Lower leg skin (tissue), 4 donors: ENCODE data around the gene ATG7. TPM values are rescaled to one million over a fixed set of nuclear protein-coding genes. Genes with fewer than 3 reads are reported as not detected.
A peak's percentile ranks its signal among the peaks of the same experiment; 100 is the strongest.

Experiments
- DNase-seq, 2 donors: peaks; one replicate each; pipeline ENCODE4 v3.0.0-alpha.2; 2019; ENCODE audit warnings: low spot score in 2 of 2
- H3K4me3 ChIP-seq: fragments of 200-600 bp; sonication (generic); 2 replicates; pipeline ENCODE4 v1.5.1; 2017; ENCODE audit warnings: mild to moderate bottlenecking, low read depth; ENCODE audit not compliant: poor library complexity, severe bottlenecking
- CTCF ChIP-seq, 3 donors: fragments of 450-650 bp; IDR thresholded peaks; one replicate each; pipeline ENCODE4 v1.5.1; 2016; ENCODE audit warnings: antibody characterized with exemption in 3 of 3, mild to moderate bottlenecking in 3 of 3, moderate library complexity in 2 of 3
- POLR2A ChIP-seq, 2 donors: fragments of 450-650 bp; IDR thresholded peaks; one replicate each; pipeline ENCODE4 v1.6.1; 2016 to 2017; ENCODE audit warnings: antibody characterized with exemption in 2 of 2, mild to moderate bottlenecking in 1 of 2, moderate library complexity in 1 of 2
- WGBS, 2 donors: methylation state at CpG; one replicate each; pipeline ENCODE4 v1.1.5; 2018; 5-methylcytosine and 5-hydroxymethylcytosine counted together
- intact Hi-C: fragments of 100-400 bp; cut with DNase I; formaldehyde crosslinking; loops from one replicate; pipeline ENCODE4 v1.15.0; 2023; ENCODE audit warnings: low total_unique reads
- total RNA-seq, 4 donors: library from RNA; depleted of rRNA; stranded (reverse); fragments of >200 nt; gene quantifications; one replicate each; pipeline ENCODE4 v1.1.0, GENCODE V29; 2016

Gene ATG7
- total RNA-seq, 4 donors from 2014 or later = 38.8 to 110 (median 53.2) TPM

GRCh38 chr3:11272906-11273574, 843 bp downstream of the ATG7 start:
- DNase-seq = no peak
- WGBS, 2 donors = 2% methylated on average over 9 of the region's 9 CpGs

DNA sequence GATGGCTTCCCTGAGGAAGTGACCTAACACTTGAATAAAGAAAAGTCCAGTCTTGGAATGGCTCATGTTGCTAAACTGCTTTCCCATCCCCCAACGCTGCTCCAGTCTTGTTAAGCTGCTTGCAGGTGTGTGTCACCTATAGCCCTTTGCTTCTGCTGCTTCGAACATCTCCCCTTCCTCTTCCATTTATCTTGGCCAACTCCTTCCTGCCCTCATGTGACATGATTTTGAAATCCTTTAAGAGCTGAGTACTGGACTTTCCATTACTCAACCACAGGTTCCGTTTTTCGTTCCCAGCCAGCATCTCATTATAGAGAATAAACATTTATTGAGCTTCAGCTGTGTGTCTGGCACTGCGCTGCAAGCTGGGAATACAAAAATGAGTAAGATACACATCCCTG, 1.7 kb downstream of the ATG7 start:
- no peak overlapping the region for H3K4me3 ChIP-seq
- intact Hi-C loops = loop anchor here (10.0 kb wide), 1 partner anchor 61 kb away; no protein-coding TSS in a partner anchor
- DNase-seq = peak in 1 of 2 donors; percentile 33
- TF ChIP-seq POLR2A (IDR thresholded peaks at IDR 0.05) = no peak
- no peak for TF ChIP-seq CTCF (IDR thresholded peaks at IDR 0.05)
- WGBS, 2 donors = 85 to 87% methylated on average over 5 of the region's 5 CpGs

More at GRCh38 chr3:11272906-11273574, 843 bp downstream of the ATG7 start:
- intact Hi-C loops = loop anchor here (10.0 kb wide), 1 partner anchor 62 kb away; no protein-coding TSS in a partner anchor
- TF ChIP-seq CTCF (IDR thresholded peaks at IDR 0.05) (no peak), POLR2A (IDR thresholded peaks at IDR 0.05) (no peak)
- H3K4me3 ChIP-seq = peak overlapping the region; percentile 96

DNA sequence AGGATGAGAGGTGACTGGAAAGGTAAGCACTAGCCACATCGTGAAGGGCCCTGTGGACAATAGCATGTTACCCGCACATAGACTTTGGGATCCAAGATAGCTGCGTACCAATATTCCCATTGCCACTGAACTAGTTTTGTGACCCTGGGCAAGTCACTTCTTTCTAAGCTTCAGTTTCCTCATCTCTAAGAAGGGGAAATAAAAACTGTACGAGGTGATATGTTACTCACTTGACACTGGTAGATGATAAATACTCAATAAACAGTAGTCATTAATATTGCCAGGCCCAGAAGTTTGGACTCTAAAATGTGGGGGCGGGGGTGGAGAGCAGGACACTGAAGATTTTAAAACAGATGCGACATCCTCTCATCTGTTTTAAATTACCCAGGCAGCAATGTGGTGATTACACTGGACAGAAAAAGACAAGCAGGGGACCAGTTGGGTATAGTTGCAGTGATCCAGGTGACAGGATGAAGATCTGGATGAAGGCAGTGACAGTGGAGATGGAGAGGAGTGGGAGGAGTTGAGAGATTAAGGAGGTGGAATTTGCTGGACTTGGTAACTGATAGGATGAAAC, 2.5 kb downstream of the ATG7 start:
- WGBS, 2 donors = 75 to 76% methylated on average over 6 of the region's 6 CpGs
- intact Hi-C loops = loop anchor here (10.0 kb wide), 1 partner anchor 60 kb away; no protein-coding TSS in a partner anchor
- DNase-seq = no peak
- TF ChIP-seq CTCF (IDR thresholded peaks at IDR 0.05) (no peak), POLR2A (IDR thresholded peaks at IDR 0.05) (no peak)
- no peak overlapping the region for H3K4me3 ChIP-seq

DNA sequence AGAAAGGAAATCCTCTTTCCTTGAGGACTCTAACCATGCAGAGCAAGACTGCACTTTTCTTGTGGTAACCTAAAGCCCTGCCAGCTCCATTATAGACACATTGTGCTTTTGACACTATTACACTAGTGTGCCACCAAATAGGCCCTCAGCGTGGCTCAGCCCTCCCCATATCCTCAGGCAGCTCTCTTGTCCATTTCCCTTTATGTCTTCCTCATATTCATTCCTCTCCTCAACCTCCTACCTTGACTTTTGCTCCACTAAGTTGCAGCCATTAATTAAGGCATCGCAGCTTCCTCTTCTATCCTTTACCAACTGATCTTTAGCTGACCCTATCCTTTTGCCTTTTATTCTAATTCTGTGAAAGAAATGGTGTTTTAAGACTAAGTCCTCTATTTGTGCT, 3.7 kb downstream of the ATG7 start:
- no peak for DNase-seq

DNA sequence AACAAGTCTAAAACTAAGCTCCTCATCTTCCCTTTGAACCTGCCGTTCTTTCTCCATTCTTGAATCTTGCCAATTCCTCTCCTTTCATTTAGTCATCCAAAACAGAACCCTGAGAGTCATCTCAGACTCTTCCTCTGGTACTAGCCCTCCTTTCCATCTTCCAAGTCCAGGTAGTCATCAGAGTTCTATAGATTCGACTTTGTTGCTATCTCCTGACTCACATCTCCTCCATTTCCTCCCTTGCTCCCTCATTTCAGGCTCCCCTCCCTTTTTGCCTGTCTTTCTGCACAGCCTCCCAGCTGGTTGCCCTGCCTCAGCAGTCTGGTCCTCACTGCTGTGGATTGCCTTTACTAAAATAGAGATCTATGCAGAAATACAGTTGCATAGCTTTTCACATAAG, 4.7 kb downstream of the ATG7 start:
- 78 to 91% methylated on average over 2 of the region's 2 CpGs for WGBS, 2 donors
- intact Hi-C loops = loop anchor here (10.0 kb wide), 1 partner anchor 58 kb away; no protein-coding TSS in a partner anchor
- no peak overlapping the region for H3K4me3 ChIP-seq
- TF ChIP-seq CTCF (IDR thresholded peaks at IDR 0.05) = no peak
- TF ChIP-seq POLR2A (IDR thresholded peaks at IDR 0.05) = no peak
- no peak for DNase-seq

More for the DNA sequence above, 3.7 kb downstream of the ATG7 start:
- H3K4me3 ChIP-seq = no peak overlapping the region
- WGBS, 2 donors = 85 to 89% methylated on average over 1 of the region's 2 CpGs
- TF ChIP-seq CTCF (IDR thresholded peaks at IDR 0.05) = no peak
- no peak for TF ChIP-seq POLR2A (IDR thresholded peaks at IDR 0.05)
- intact Hi-C loops = loop anchor here (10.0 kb wide), 1 partner anchor 59 kb away; no protein-coding TSS in a partner anchor
